Endothelial cell of umbilical vein (primary cell): ENCODE results near the gene RAB5IF. TPM values are rescaled to one million over a fixed set of nuclear protein-coding genes. Genes with fewer than 3 reads are reported as not detected.

ENCODE experiments used
- BruUV-seq: library from RNA; stranded (reverse); fragments of 400-500 nt; replicated peaks from 2 replicates; lab custom pipeline; 2021; lab: Mats Ljungman, UMichigan
- CTCF ChIA-PET: fragments of 300-600, 350-600 bp; sonication (Branson Sonifier 250); formaldehyde crosslinking; loops from one replicate; lab custom pipeline; 2021; ENCODE audit warnings: antibody characterized with exemption, inconsistent platforms; lab: Charles Lee
- POLR2A ChIA-PET: fragments of 300-600, 350-600 bp; sonication (Branson Sonifier 250); formaldehyde crosslinking; loops from one replicate; lab custom pipeline; 2021; ENCODE audit warnings: antibody characterized with exemption, inconsistent platforms; lab: Charles Lee
- DNase-seq: peaks from one replicate; pipeline ENCODE4 v3.0.0-alpha.2; 2011; ENCODE audit warnings: low read depth, low spot score
- FAIRE-seq: peaks from 2 replicates; lab custom pipeline; 2011; peaks lifted over from hg19 to GRCh38; lab: Jason Lieb, UNC
- H2AFZ ChIP-seq: 2 replicates; pipeline ENCODE4 v1.6.0; 2012; ENCODE audit warnings: low read depth, low read length, control low read depth, inconsistent platforms
- H3K27ac ChIP-seq: 2 replicates; pipeline ENCODE4 v1.5.1; 2011; ENCODE audit warnings: low read depth, mild to moderate bottlenecking, control low read depth, low read length, moderate library complexity; ENCODE audit not compliant: insufficient read depth
- H3K27me3 ChIP-seq, 2 experiments: 2 replicates each; pipeline versions ENCODE4 v1.6.0 to v1.6.1; 2011; ENCODE audit warnings: low read length in 2 of 2, mixed read lengths in 1 of 2; ENCODE audit not compliant: control insufficient read depth in 2 of 2, insufficient read depth in 2 of 2
- H3K36me3 ChIP-seq, 2 experiments: 2 replicates in 1 of 2; 3 replicates in 1 of 2; pipeline ENCODE4 v1.5.1; 2011; ENCODE audit warnings: low read length in 2 of 2, mild to moderate bottlenecking in 1 of 2, moderate library complexity in 1 of 2; ENCODE audit not compliant: control insufficient read depth in 2 of 2, insufficient read depth in 2 of 2; ENCODE audit errors: extremely low read depth in 1 of 2
- H3K4me1 ChIP-seq: 3 replicates; pipeline ENCODE4 v1.5.1; 2011; ENCODE audit warnings: mild to moderate bottlenecking, low read length; ENCODE audit not compliant: control insufficient read depth, insufficient read depth; ENCODE audit errors: extremely low read depth
- H3K4me2 ChIP-seq: 2 replicates; pipeline ENCODE4 v1.6.1; 2011; ENCODE audit warnings: low read length, control low read depth, mixed read lengths; ENCODE audit not compliant: insufficient read depth
- H3K4me3 ChIP-seq, 3 experiments: fragments of 200-600 bp in 1 of 3; sonication (generic), shearing (Covaris generic) in 1 of 3; replicated peaks in 1 of 3; 2 replicates each; pipeline ENCODE4 v1.5.1; 2011 to 2016; ENCODE audit warnings: control low read depth in 3 of 3, low read length in 3 of 3, mild to moderate bottlenecking in 2 of 3, inconsistent platforms in 1 of 3, low read depth in 1 of 3, moderate library complexity in 1 of 3; ENCODE audit not compliant: insufficient read depth in 1 of 3
- H3K79me2 ChIP-seq: 2 replicates; pipeline ENCODE4 v1.6.0; 2012; ENCODE audit warnings: low read length, inconsistent platforms; ENCODE audit not compliant: control insufficient read depth, insufficient read depth
- H3K9ac ChIP-seq: replicated peaks from 2 replicates; pipeline ENCODE3; 2011; ENCODE audit warnings: low read length, control low read depth; ENCODE audit not compliant: insufficient read depth; ENCODE audit errors: extremely low read depth
- H3K9me1 ChIP-seq: replicated peaks from 3 replicates; pipeline ENCODE4 v1.6.0; 2011; ENCODE audit warnings: mild to moderate bottlenecking, low read length; ENCODE audit not compliant: control insufficient read depth, insufficient read depth; ENCODE audit errors: extremely low read depth
- H3K9me3 ChIP-seq: replicated peaks from 2 replicates; pipeline ENCODE4 v1.5.1; 2012; ENCODE audit warnings: low read length, inconsistent platforms; ENCODE audit not compliant: control insufficient read depth, insufficient read depth
- H4K20me1 ChIP-seq: replicated peaks from 2 replicates; pipeline ENCODE3; 2011; ENCODE audit warnings: mild to moderate bottlenecking, low read length; ENCODE audit not compliant: control insufficient read depth, insufficient read depth; ENCODE audit errors: extremely low read depth
- EZH2 ChIP-seq: IDR thresholded peaks from 2 replicates; pipeline ENCODE4 v1.6.1; 2012; ENCODE audit warnings: borderline replicate concordance, low read depth, mild to moderate bottlenecking, moderate library complexity, low read length, inconsistent platforms; ENCODE audit not compliant: severe bottlenecking
- FOS ChIP-seq: IDR thresholded peaks from 2 replicates; pipeline ENCODE4 v1.6.1; 2011; ENCODE audit warnings: mild to moderate bottlenecking, low read length, moderate library complexity, borderline replicate concordance; ENCODE audit not compliant: insufficient read depth
- GATA2 ChIP-seq: IDR thresholded peaks from 2 replicates; pipeline ENCODE4 v1.7.0; 2011; ENCODE audit warnings: low read depth, mild to moderate bottlenecking, moderate library complexity, mixed read lengths, low read length; ENCODE audit not compliant: insufficient read length, insufficient read depth
- JUN ChIP-seq: IDR thresholded peaks from 2 replicates; pipeline ENCODE4 v1.6.1; 2011; ENCODE audit warnings: borderline replicate concordance, low read depth; ENCODE audit not compliant: insufficient read length, insufficient read depth
- MYC ChIP-seq: IDR thresholded peaks from one replicate; pipeline ENCODE4 v1.6.1; 2011; ENCODE audit warnings: mild to moderate bottlenecking, low read depth, low read length
- POLR2A ChIP-seq: IDR thresholded peaks from 2 replicates; pipeline ENCODE4 v1.6.1; 2012; ENCODE audit warnings: low read depth, mild to moderate bottlenecking, control low read depth, low read length
- POLR2AphosphoS5 ChIP-seq: IDR thresholded peaks from 2 replicates; pipeline ENCODE4 v1.6.1; 2012; ENCODE audit warnings: low read depth, mild to moderate bottlenecking, control low read depth, low read length, moderate library complexity; ENCODE audit not compliant: insufficient read depth
- dilution Hi-C: fragments of 300-500 bp; cut with MboI; formaldehyde crosslinking; loops from one replicate; pipeline ENCODE4 v1.15.0; 2019; ENCODE audit warnings: low sequenced_read_pairs; ENCODE audit not compliant: extremely low pct_ligation_motif_present
- intact Hi-C: fragments of 100-400 bp; cut with micrococcal nuclease; formaldehyde crosslinking; loops from one replicate; pipeline ENCODE4 v1.10.0; 2022
- polyA plus RNA-seq, 4 experiments: library from polyadenylated mRNA; depleted of rRNA in 3 of 4; stranded (reverse) in 3 of 4; unstranded in 1 of 4; fragments of >200 nt; gene quantifications; 2 replicates each; pipeline versions ENCODE4 v1.2.1 to v1.2.3, GENCODE V29; 2011 to 2012; ENCODE audit warnings: missing spikeins in 1 of 4
- total RNA-seq: library from RNA; stranded (reverse); gene quantifications from 2 replicates; pipeline ENCODE4 v1.2.3, GENCODE V29; 2021
- TF ChIP-seq, protein P1 (sequence below), 2 donors: IDR thresholded peaks; 1 replicate in 1 of 2; 2 replicates in 1 of 2; pipeline ENCODE4 v1.5.1; 2011; ENCODE audit warnings: low read length in 2 of 2, mild to moderate bottlenecking in 2 of 2, moderate library complexity in 2 of 2, control low read depth in 1 of 2, inconsistent platforms in 1 of 2, low read depth in 1 of 2; ENCODE audit not compliant: insufficient read depth in 1 of 2; ENCODE audit errors: extremely low read depth in 1 of 2
- TF ChIP-seq, protein P2 (sequence below): IDR thresholded peaks from 2 replicates; pipeline ENCODE4 v1.6.1; 2011; ENCODE audit not compliant: insufficient read depth, insufficient read length

Gene RAB5IF
- total and polyA plus RNA-seq, 2 donors (not counting 3 experiments of a cell fraction or from before 2014, with no cell fraction given): 113 to 162 TPM

DNA sequence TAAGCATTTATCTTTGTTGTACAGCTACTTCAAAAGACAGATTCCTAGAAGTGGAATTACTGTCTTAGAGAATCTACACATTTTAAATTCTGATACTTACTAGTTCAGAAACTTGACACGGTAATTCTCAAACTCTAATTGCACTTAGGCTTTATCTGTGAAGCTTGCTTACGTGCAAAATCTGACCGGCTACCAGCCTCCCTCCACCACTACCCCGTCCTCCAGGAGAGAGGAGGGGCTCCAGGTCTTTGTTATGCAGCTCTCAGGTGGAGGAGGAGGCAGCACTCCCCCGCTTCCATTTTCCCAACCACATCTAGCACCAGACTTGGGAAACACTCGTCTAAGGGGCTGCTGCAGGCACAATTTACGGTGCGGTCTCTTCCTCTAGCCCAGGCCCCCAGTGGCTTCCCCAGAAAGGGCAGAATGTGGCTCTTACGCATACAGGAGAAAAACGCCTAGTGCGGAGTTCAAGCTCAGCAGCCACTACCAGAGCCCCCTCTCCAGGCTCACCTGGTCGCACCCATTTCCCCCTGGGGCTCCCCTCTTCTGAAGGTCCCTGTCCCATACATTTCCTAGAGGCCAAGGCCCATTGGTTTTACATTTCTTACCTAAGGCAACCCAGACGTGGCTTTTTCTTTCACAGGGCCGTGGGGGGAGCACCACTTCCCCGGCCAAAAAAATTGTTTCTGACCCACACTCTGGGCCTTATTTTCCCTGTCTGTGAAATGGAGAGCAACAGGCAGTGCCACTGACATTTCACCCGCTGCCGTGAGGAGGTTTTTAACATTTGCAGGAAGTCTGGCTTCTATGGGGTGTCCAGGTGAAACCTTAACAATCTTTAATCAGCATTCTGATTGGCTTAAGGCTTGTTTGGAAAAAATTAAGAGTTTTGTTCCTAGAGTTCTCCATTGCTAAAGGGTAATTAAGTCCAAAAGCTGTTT, 33.7 kb upstream of the RAB5IF start:
- no TSS peak for BruUV-seq
- no peaks in the 10 kb centered on the region for H3K27me3 ChIP-seq
- no peaks in the 10 kb centered on the region for H3K9me3 ChIP-seq
- DNase-seq (no peak), FAIRE-seq (peak; percentile 18)
- H3K4me2 ChIP-seq: no peak overlapping the region
- no peak overlapping the region for H3K4me3 ChIP-seq
- TF ChIP-seq GATA2 (no peak), EZH2 (no peak), FOS (no peak), POLR2A (no peak), MYC (no peak), JUN (no peak), POLR2AphosphoS5 (no peak)
- TF ChIP-seq, protein P1, sequence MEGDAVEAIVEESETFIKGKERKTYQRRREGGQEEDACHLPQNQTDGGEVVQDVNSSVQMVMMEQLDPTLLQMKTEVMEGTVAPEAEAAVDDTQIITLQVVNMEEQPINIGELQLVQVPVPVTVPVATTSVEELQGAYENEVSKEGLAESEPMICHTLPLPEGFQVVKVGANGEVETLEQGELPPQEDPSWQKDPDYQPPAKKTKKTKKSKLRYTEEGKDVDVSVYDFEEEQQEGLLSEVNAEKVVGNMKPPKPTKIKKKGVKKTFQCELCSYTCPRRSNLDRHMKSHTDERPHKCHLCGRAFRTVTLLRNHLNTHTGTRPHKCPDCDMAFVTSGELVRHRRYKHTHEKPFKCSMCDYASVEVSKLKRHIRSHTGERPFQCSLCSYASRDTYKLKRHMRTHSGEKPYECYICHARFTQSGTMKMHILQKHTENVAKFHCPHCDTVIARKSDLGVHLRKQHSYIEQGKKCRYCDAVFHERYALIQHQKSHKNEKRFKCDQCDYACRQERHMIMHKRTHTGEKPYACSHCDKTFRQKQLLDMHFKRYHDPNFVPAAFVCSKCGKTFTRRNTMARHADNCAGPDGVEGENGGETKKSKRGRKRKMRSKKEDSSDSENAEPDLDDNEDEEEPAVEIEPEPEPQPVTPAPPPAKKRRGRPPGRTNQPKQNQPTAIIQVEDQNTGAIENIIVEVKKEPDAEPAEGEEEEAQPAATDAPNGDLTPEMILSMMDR (IDR thresholded peaks at IDR 0.05; ENCODE audit: extremely low read depth in 1 of 2, insufficient read depth in 1 of 2, low read depth in 1 of 2, low read length in 2 of 2): no peak
- TF ChIP-seq, protein P2, sequence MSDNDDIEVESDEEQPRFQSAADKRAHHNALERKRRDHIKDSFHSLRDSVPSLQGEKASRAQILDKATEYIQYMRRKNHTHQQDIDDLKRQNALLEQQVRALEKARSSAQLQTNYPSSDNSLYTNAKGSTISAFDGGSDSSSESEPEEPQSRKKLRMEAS: no peak
- H3K9ac ChIP-seq: no peak overlapping the region
- peaks cover 24% of the 10 kb centered on the region for H3K4me1 ChIP-seq
- no peak overlapping the region for H2AFZ ChIP-seq
- CTCF ChIA-PET: interaction anchor here (0.9 to 3.1 kb wide), 4 partner anchors 12 to 34 kb away, joined by 3 to 10 read pairs (median 5); partner anchors contain the start of gene RAB5IF
- POLR2A ChIA-PET: interaction anchor here (0.6 kb wide), 1 partner anchor 12 kb away, joined by 3 read pairs; no protein-coding TSS in a partner anchor
- H3K27ac ChIP-seq: no peak overlapping the region
- intact Hi-C loops: loop anchor here (2.0 kb wide), 3 partner anchors 15 to 201 kb away; partner anchors contain the start of gene DSN1
- no peaks in the 10 kb centered on the region for H4K20me1 ChIP-seq
- no peaks in the 10 kb centered on the region for H3K9me1 ChIP-seq
- dilution Hi-C loops: no loop called here
- H3K79me2 ChIP-seq: peaks cover 24% of the 10 kb centered on the region
- no peaks in the 10 kb centered on the region for H3K36me3 ChIP-seq
